Measurements from ENCODE around the gene TPRN. TPM values are rescaled to one million over a fixed set of nuclear protein-coding genes. Genes with fewer than 3 reads are reported as not detected.

The TPRN gene
- total RNA-seq, 1 experiment from 2014 or later, result 23.0 TPM

- CTCF ChIA-PET, result interaction anchor here (0.6 to 1.0 kb wide), 3 partner anchors 12 to 35 kb away, joined by 3 to 9 read pairs (median 4); no protein-coding TSS in a partner anchor
- Histone ChIP-seq H3K27ac (ENCODE audit: low read depth, low read length, poor library complexity, severe bottlenecking) (peak overlapping the region; percentile 76), H3K9me3 (ENCODE audit: low read depth, low read length, poor library complexity, severe bottlenecking) (no peaks in the 10 kb centered on the region), H3K4me3 (ENCODE audit: low read depth, low read length, poor library complexity, severe bottlenecking) (peak overlapping the region; percentile 59), H3K36me3 (ENCODE audit: insufficient read depth, low read length, poor library complexity, severe bottlenecking) (peaks cover 6% of the 10 kb centered on the region), H3K27me3 (replicated peaks; ENCODE audit: insufficient read depth, low read depth, low read length, poor library complexity) (no peaks in the 10 kb centered on the region), H3K4me1 (ENCODE audit: insufficient read depth, low read length, poor library complexity, severe bottlenecking) (peaks cover 37% of the 10 kb centered on the region)
- POLR2A ChIA-PET (ENCODE audit: low non-redundant PET), result no interaction called here
- TF ChIP-seq EZH2 (IDR thresholded peaks at IDR 0.05; ENCODE audit: borderline replicate concordance, low read depth, low read length, poor library complexity, severe bottlenecking) (no peak), CTCF (conservative IDR thresholded peaks at IDR 0.05; ENCODE audit: low read depth, low read length) (no peak)
- DNase-seq (ENCODE audit: low spot score), result no peak
- intact Hi-C loops (cut with micrococcal nuclease; ENCODE audit: unreplicated experiment), result loop anchor here (2.0 kb wide), 1 partner anchor 39 kb away; the partner anchor contains the start of gene TUBB4B
- BruUV-seq (replicated peaks), result no TSS peak
These were observed 796 bp upstream of the TPRN start for GRCh38 chr9:137201205-137201868.

GRCh38 chr9:137199411-137200121 is 975 bp downstream of the TPRN start:
- peaks cover 31% of the 10 kb centered on the region for H3K4me1 ChIP-seq (ENCODE audit: insufficient read depth, low read length, poor library complexity, severe bottlenecking)
- TF ChIP-seq EZH2 (IDR thresholded peaks at IDR 0.05; ENCODE audit: borderline replicate concordance, low read depth, low read length, poor library complexity, severe bottlenecking) (no peak), CTCF (conservative IDR thresholded peaks at IDR 0.05; ENCODE audit: low read depth, low read length) (no peak)
- H3K9me3 ChIP-seq (ENCODE audit: low read depth, low read length, poor library complexity, severe bottlenecking), result no peaks in the 10 kb centered on the region
- H3K27me3 ChIP-seq (replicated peaks; ENCODE audit: insufficient read depth, low read depth, low read length, poor library complexity), result no peaks in the 10 kb centered on the region
- POLR2A ChIA-PET (ENCODE audit: low non-redundant PET), result no interaction called here
- CTCF ChIA-PET, result no interaction called here
- BruUV-seq (replicated peaks), result no TSS peak
- intact Hi-C loops (cut with micrococcal nuclease; ENCODE audit: unreplicated experiment), result loop anchor here (2.0 kb wide), 1 partner anchor 41 kb away; the partner anchor contains the start of gene TUBB4B
- peaks cover 6% of the 10 kb centered on the region for H3K36me3 ChIP-seq (ENCODE audit: insufficient read depth, low read length, poor library complexity, severe bottlenecking)
- DNase-seq (ENCODE audit: low spot score), result no peak
- peak overlapping the region; percentile 23 for H3K27ac ChIP-seq (ENCODE audit: low read depth, low read length, poor library complexity, severe bottlenecking)
- H3K4me3 ChIP-seq (ENCODE audit: low read depth, low read length, poor library complexity, severe bottlenecking), result peak overlapping the region; percentile 59

- Histone ChIP-seq H3K36me3 (ENCODE audit: insufficient read depth, low read length, poor library complexity, severe bottlenecking) (peaks cover under 1% of the 10 kb centered on the region), H3K9me3 (ENCODE audit: low read depth, low read length, poor library complexity, severe bottlenecking) (no peaks in the 10 kb centered on the region), H3K27me3 (replicated peaks; ENCODE audit: insufficient read depth, low read depth, low read length, poor library complexity) (no peaks in the 10 kb centered on the region), H3K4me3 (ENCODE audit: low read depth, low read length, poor library complexity, severe bottlenecking) (peak overlapping the region; percentile 59), H3K27ac (ENCODE audit: low read depth, low read length, poor library complexity, severe bottlenecking) (peak overlapping the region; percentile 23), H3K4me1 (ENCODE audit: insufficient read depth, low read length, poor library complexity, severe bottlenecking) (peaks cover 24% of the 10 kb centered on the region)
- CTCF ChIA-PET, result no interaction called here
- intact Hi-C loops (cut with micrococcal nuclease; ENCODE audit: unreplicated experiment), result no loop called here
- no peak for DNase-seq (ENCODE audit: low spot score)
- TF ChIP-seq CTCF (conservative IDR thresholded peaks at IDR 0.05; ENCODE audit: low read depth, low read length) (no peak), EZH2 (IDR thresholded peaks at IDR 0.05; ENCODE audit: borderline replicate concordance, low read depth, low read length, poor library complexity, severe bottlenecking) (no peak)
- no TSS peak for BruUV-seq (replicated peaks)
- POLR2A ChIA-PET (ENCODE audit: low non-redundant PET), result no interaction called here
These were observed 1.6 kb downstream of the TPRN start for GRCh38 chr9:137198902-137199283.
